SK-N-MC (cell line): ENCODE results near the gene CFAP57.

Experiments
- EZH2 ChIP-seq: fragments of 200-600 bp; sonication (generic); IDR thresholded peaks from one replicate; pipeline ENCODE4 v1.6.1; 2017; ENCODE audit warnings: antibody characterized with exemption
- FOXP2 ChIP-seq: optimal IDR thresholded peaks from 2 replicates; pipeline ENCODE3; 2011; ENCODE audit warnings: mild to moderate bottlenecking, moderate library complexity; ENCODE audit not compliant: insufficient read depth; ENCODE audit errors: extremely low read length, control extremely low read depth
- POLR2AphosphoS5 ChIP-seq: IDR thresholded peaks from 2 replicates; pipeline ENCODE4 v1.6.1; 2012; ENCODE audit warnings: mild to moderate bottlenecking, low read depth, low read length, borderline replicate concordance

DNA sequence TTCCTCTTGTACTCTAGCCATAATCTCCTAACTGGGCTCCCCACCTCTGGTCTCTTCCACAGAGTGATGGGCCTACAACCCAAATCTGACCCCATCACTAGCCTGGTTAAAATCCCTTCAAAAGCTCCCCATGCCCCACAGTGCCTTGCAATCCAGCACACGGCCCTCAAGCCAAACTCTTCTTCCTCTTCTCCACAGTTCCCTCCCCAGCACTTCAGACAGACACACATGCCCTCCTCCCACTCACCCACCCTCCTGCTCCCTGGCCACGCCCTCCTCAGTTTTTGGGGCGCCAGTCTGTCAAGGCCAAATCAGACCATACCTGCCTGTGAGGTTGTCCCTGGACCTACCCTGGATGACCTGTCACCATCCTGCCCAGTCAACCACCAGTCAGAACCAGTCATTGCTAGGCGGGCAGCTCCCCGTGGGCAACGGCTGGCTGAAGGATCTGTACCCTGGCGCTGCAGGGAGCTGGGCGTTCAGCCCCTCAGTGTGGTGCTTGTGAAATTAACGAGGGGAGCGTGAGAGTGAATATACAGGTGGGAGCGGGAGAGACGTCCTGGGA, 112.5 kb downstream of the CFAP57 start:
- TF ChIP-seq POLR2AphosphoS5 (no peak), EZH2 (no peak), FOXP2 (no peak)
